OCI-LY7 (cell line): ENCODE data around the gene STEAP3. TPM values are rescaled to one million over a fixed set of nuclear protein-coding genes. Genes with fewer than 3 reads are reported as not detected.

Experiments used
- BruUV-seq: library from RNA; stranded (reverse); fragments of 400-500 nt; replicated peaks from 2 replicates; lab custom pipeline; 2021; lab: Mats Ljungman, UMichigan
- CTCF ChIA-PET: fragments of 300-600 bp; sonication (Branson Sonifier 250); formaldehyde crosslinking; loops from one replicate; lab custom pipeline; 2022; ENCODE audit warnings: antibody characterized with exemption; ENCODE audit not compliant: unreplicated experiment; lab: Charles Lee
- POLR2A ChIA-PET: fragments of 300-600 bp; sonication (Branson Sonifier 250); formaldehyde crosslinking; loops from one replicate; lab custom pipeline; 2022; ENCODE audit warnings: antibody characterized with exemption; lab: Charles Lee
- DNase-seq: peaks from one replicate; pipeline ENCODE4 v3.0.0-alpha.2; 2015; ENCODE audit warnings: low spot score
- H2AFZ ChIP-seq: fragments of 200-600 bp; sonication (generic), shearing (Covaris generic); 2 replicates; pipeline ENCODE4 v1.6.1; 2014; ENCODE audit warnings: mild to moderate bottlenecking, antibody characterized with exemption, low read length, moderate library complexity
- H3K27ac ChIP-seq: fragments of 200-600 bp; sonication (generic); 2 replicates; pipeline ENCODE4 v1.5.1; 2014; ENCODE audit warnings: mixed run types, low read depth, mild to moderate bottlenecking, moderate library complexity, low read length, inconsistent platforms; ENCODE audit not compliant: poor library complexity, severe bottlenecking
- H3K36me3 ChIP-seq: fragments of 200-600 bp; sonication (generic); 2 replicates; pipeline ENCODE4 v1.6.1; 2014; ENCODE audit warnings: mild to moderate bottlenecking, antibody characterized with exemption, low read length, moderate library complexity, mixed read lengths; ENCODE audit not compliant: insufficient read depth
- H3K4me1 ChIP-seq: fragments of 200-600 bp; sonication (generic); 2 replicates; pipeline ENCODE4 v1.5.1; 2014; ENCODE audit warnings: mild to moderate bottlenecking, low read length; ENCODE audit not compliant: insufficient read depth, poor library complexity, severe bottlenecking
- H3K4me2 ChIP-seq: fragments of 200-600 bp; sonication (generic); 2 replicates; pipeline ENCODE4 v1.6.1; 2014; ENCODE audit warnings: mild to moderate bottlenecking, low read length
- H3K4me3 ChIP-seq: fragments of 200-600 bp; sonication (generic); 2 replicates; pipeline ENCODE4 v1.5.1; 2014; ENCODE audit warnings: mild to moderate bottlenecking, low read depth, low read length; ENCODE audit not compliant: poor library complexity, severe bottlenecking
- H3K79me2 ChIP-seq: fragments of 200-600 bp; sonication (generic); 2 replicates; pipeline ENCODE4 v1.6.1; 2016; ENCODE audit warnings: low read depth, mild to moderate bottlenecking, low read length, moderate library complexity, mixed read lengths; ENCODE audit not compliant: insufficient read depth
- H3K9me2 ChIP-seq: fragments of 200-600 bp; sonication (generic); 2 replicates; pipeline ENCODE4 v1.6.1; 2016; ENCODE audit warnings: mild to moderate bottlenecking, low read length, mixed read lengths; ENCODE audit not compliant: insufficient read depth
- H3K9me3 ChIP-seq: fragments of 200-600 bp; sonication (generic); 2 replicates; pipeline ENCODE4 v1.6.1; 2014; ENCODE audit warnings: mild to moderate bottlenecking, mixed run types, low read length, mixed read lengths
- H4K20me1 ChIP-seq: fragments of 200-600 bp; sonication (generic); 2 replicates; pipeline ENCODE4 v1.6.1; 2014; ENCODE audit warnings: mild to moderate bottlenecking, antibody characterized with exemption, low read length, moderate library complexity, mixed read lengths; ENCODE audit not compliant: insufficient read depth
- CTCF ChIP-seq: fragments of 200-600 bp; sonication (generic); conservative IDR thresholded peaks from 2 replicates; pipeline ENCODE4 v1.5.1; 2014; ENCODE audit warnings: mild to moderate bottlenecking, antibody characterized with exemption, low read length, moderate library complexity, mixed read lengths
- EZH2phosphoT487 ChIP-seq: fragments of 200-600 bp; sonication (generic); IDR thresholded peaks from 2 replicates; pipeline ENCODE4 v1.6.1; 2018; ENCODE audit warnings: low read depth, borderline replicate concordance, mild to moderate bottlenecking, mixed run types, antibody characterized with exemption, low read length, moderate library complexity, mixed read lengths
- intact Hi-C: fragments of 100-400 bp; cut with micrococcal nuclease; formaldehyde crosslinking; loops from one replicate; pipeline ENCODE4 v1.10.0; 2022; ENCODE audit not compliant: unreplicated experiment
- total RNA-seq, 2 experiments: library from RNA; depleted of rRNA in 1 of 2; stranded (reverse); fragments of >200 nt in 1 of 2; shearing (Covaris generic) in 1 of 2; gene quantifications; 2 replicates each; pipeline ENCODE4 v1.2.3, GENCODE V29; 2014 to 2022

The STEAP3 gene
- total RNA-seq, 2 experiments from 2014 or later, result not detected

- H3K4me1 ChIP-seq, result no peaks in the 10 kb centered on the region
- H3K4me3 ChIP-seq, result no peak overlapping the region
- H4K20me1 ChIP-seq, result no peaks in the 10 kb centered on the region
- no peak for TF ChIP-seq CTCF
- no peak for TF ChIP-seq EZH2phosphoT487
- H3K9me2 ChIP-seq, result no peaks in the 10 kb centered on the region
- no peaks in the 10 kb centered on the region for H3K79me2 ChIP-seq
- H2AFZ ChIP-seq, result no peak overlapping the region
- no peak overlapping the region for H3K27ac ChIP-seq
- CTCF ChIA-PET, result no interaction called here
- intact Hi-C loops, result no loop called here
- no peak overlapping the region for H3K4me2 ChIP-seq
- POLR2A ChIA-PET, result interaction anchor here (0.5 kb wide), 1 partner anchor 66 kb away, joined by 3 read pairs; no protein-coding TSS in a partner anchor
- no peaks in the 10 kb centered on the region for H3K9me3 ChIP-seq
- H3K36me3 ChIP-seq, result no peaks in the 10 kb centered on the region
- no TSS peak for BruUV-seq
- DNase-seq, result no peak
Observed at GRCh38 chr2:119245076-119245840, 21.6 kb downstream of the STEAP3 start.

- Histone ChIP-seq H3K9me3 (no peaks in the 10 kb centered on the region), H3K4me2 (no peak overlapping the region), H3K4me1 (no peaks in the 10 kb centered on the region), H3K9me2 (no peaks in the 10 kb centered on the region), H3K79me2 (no peaks in the 10 kb centered on the region), H3K27ac (no peak overlapping the region), H3K36me3 (no peaks in the 10 kb centered on the region), H2AFZ (no peak overlapping the region), H4K20me1 (no peaks in the 10 kb centered on the region), H3K4me3 (no peak overlapping the region)
- intact Hi-C loops, result no loop called here
- POLR2A ChIA-PET, result no interaction called here
- CTCF ChIA-PET, result no interaction called here
- BruUV-seq, result no TSS peak
- TF ChIP-seq CTCF (no peak), EZH2phosphoT487 (no peak)
- no peak for DNase-seq
Observed at GRCh38 chr2:119245841-119246230, 22.2 kb downstream of the STEAP3 start.
